Cardiac fibroblast (primary cell): ENCODE data around the gene MED15.

Experiments used
- DNase-seq, 2 donors: peaks; one replicate each; pipeline versions ENCODE4 v3.0.0 to v3.0.0-alpha.2; 2010; ENCODE audit warnings: low read depth in 2 of 2
- H3K4me3 ChIP-seq, 2 donors: replicated peaks in 1 of 2; 1 replicate in 1 of 2; 2 replicates in 1 of 2; pipeline ENCODE4 v1.5.1; 2011; ENCODE audit warnings: low read depth in 2 of 2, low read length in 2 of 2, mild to moderate bottlenecking in 2 of 2, moderate library complexity in 1 of 2
- TF ChIP-seq, protein P1 (sequence below): IDR thresholded peaks from one replicate; pipeline ENCODE4 v1.5.1; 2011; ENCODE audit warnings: low read depth, mild to moderate bottlenecking, low read length, inconsistent platforms

MED15 gene

DNA sequence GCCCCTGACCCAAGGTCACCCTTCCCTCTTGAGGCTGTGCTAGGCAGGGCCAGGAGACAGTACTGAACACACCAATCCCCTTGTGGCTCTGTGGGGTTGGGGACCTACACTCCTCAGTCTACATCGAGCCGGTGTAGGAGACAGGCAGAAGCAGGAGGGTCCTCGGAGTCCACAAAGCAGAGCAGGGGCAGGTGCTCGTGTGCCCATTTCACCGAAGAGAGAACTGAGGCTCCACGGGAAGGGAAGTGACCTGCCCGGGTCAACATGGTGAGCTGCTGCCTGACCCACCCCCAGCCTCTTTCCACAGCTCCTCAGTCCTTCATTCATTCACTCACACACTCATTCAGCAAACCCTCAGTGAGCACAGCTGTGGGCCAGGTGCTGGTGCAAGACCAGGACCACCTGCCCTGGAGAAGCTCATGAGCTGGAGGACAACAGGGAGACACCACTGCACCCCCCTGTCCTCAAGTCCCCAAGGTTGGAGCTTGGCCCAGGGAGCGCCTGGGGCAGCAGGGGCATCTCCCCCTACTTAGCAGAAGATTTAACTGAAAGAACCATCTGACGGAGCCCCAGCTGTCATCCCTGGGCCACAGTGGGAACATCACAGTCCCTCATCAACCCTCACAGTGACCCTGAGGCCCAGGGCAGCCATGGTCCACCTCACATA is 127.3 kb downstream of the MED15 start:
- TF ChIP-seq, protein P1, sequence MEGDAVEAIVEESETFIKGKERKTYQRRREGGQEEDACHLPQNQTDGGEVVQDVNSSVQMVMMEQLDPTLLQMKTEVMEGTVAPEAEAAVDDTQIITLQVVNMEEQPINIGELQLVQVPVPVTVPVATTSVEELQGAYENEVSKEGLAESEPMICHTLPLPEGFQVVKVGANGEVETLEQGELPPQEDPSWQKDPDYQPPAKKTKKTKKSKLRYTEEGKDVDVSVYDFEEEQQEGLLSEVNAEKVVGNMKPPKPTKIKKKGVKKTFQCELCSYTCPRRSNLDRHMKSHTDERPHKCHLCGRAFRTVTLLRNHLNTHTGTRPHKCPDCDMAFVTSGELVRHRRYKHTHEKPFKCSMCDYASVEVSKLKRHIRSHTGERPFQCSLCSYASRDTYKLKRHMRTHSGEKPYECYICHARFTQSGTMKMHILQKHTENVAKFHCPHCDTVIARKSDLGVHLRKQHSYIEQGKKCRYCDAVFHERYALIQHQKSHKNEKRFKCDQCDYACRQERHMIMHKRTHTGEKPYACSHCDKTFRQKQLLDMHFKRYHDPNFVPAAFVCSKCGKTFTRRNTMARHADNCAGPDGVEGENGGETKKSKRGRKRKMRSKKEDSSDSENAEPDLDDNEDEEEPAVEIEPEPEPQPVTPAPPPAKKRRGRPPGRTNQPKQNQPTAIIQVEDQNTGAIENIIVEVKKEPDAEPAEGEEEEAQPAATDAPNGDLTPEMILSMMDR: no peak
- no peak for DNase-seq
- H3K4me3 ChIP-seq: no peak overlapping the region

DNA sequence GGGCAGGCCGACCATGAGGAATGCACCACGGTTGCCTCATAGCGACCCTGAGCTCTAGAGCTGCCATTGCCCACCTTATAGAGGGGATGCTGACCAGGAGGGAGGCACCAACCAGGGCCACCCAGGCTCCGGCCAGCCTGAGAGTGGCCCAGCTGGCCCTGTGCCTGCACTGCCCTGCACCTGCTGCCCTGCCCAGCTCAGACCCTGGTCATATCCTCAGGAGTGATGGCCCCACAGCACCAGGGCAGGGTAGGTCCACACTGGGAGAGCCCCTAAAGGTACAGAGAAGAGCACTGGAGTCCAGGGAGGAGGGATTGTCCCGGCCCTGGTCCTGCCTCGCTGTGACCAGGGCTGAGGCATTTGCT is 127.8 kb downstream of the MED15 start:
- no peak overlapping the region for H3K4me3 ChIP-seq
- TF ChIP-seq, protein P1: no peak
- no peak for DNase-seq

GRCh38 chr22:20636075-20636812 is 128.8 kb downstream of the MED15 start:
- H3K4me3 ChIP-seq: no peak overlapping the region
- DNase-seq: no peak
- TF ChIP-seq, protein P1: no peak

DNA sequence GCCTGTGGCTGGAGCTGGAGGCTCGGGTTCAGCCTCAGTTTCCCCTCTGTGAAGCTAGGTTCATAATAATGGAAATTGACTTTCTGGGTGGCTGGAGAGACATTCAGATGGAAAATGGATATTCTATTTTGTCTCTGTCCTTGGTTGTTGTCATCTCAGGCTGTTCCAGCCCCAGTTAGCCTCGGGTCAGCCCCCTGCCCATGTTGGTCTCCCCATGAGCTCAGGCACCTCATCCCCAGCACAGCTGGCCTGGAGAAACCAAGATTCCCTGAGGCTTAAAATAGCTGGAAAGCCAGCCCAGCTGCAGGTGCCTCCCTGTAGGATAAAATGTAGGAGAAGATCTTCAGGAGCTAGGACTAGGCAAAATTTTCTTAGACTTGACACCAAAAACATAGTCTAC is 129.5 kb downstream of the MED15 start:
- TF ChIP-seq, protein P1: no peak
- DNase-seq: no peak
- no peak overlapping the region for H3K4me3 ChIP-seq
